D721Med (cell line): ENCODE measurements around the gene BTD.

ENCODE experiments used
- DNase-seq: peaks from one replicate; pipeline ENCODE4 v3.0.0; 2011; ENCODE audit warnings: low spot score; ENCODE audit not compliant: insufficient read length
- FAIRE-seq: peaks from 2 replicates; lab custom pipeline; 2011; peaks lifted over from hg19 to GRCh38; lab: Jason Lieb, UNC
- CTCF ChIP-seq: IDR thresholded peaks from 2 replicates; pipeline ENCODE4 v1.5.1; 2012; ENCODE audit warnings: mild to moderate bottlenecking, control low read depth; ENCODE audit not compliant: insufficient read depth; ENCODE audit errors: missing control alignments

BTD gene

GRCh38 chr3:15657016-15657415, 55.5 kb downstream of the BTD start:
- DNase-seq (no peak), FAIRE-seq (no peak)
- TF ChIP-seq CTCF, result no peak

GRCh38 chr3:15659254-15659975, 57.9 kb downstream of the BTD start:
- DNase-seq (no peak), FAIRE-seq (no peak)
- TF ChIP-seq CTCF, result no peak

- DNase-seq, result no peak
- no peak for FAIRE-seq
- TF ChIP-seq CTCF, result no peak
Observed at GRCh38 chr3:15660055-15660935, 58.8 kb downstream of the BTD start.

GRCh38 chr3:15664144-15664543, 62.6 kb downstream of the BTD start:
- DNase-seq (no peak), FAIRE-seq (no peak)
- TF ChIP-seq CTCF, result no peak

GRCh38 chr3:15665510-15666150, 64.1 kb downstream of the BTD start:
- TF ChIP-seq CTCF, result no peak
- no peak for FAIRE-seq
- DNase-seq, result no peak

- DNase-seq, result no peak
- no peak for FAIRE-seq
Observed at GRCh38 chr3:15666277-15666676, 64.7 kb downstream of the BTD start.

More at GRCh38 chr3:15666277-15666676, 64.7 kb downstream of the BTD start:
- TF ChIP-seq CTCF, result no peak
